HG03103 (cell line): ENCODE measurements around the gene COPS3.

Source experiments
- ATAC-seq: cut with Tn5 transposase; IDR thresholded peaks from one replicate; pipeline ENCODE4 v1.9.1; 2021; ENCODE audit warnings: low read depth; ENCODE audit not compliant: unreplicated experiment

Gene COPS3

DNA sequence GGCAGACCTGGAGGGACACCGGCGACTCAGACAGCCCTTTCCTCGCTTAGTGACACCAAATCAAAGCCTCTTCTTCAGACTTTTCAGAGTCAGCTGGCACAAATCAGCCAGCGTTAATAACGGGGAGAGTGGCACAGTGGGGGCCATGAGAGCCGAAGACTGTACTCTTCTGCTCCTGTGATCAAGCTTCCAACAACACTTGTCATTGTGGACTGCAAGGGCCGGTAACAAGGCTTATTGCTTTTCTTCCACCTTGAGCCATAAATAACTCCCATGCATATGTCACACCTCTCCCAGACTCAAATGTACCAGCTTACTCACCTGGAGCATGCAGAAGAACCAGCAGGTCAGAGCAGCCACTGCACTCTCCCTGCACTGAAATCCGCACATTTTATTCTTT lies 56.9 kb downstream of the COPS3 start:
- no peak for ATAC-seq

DNA sequence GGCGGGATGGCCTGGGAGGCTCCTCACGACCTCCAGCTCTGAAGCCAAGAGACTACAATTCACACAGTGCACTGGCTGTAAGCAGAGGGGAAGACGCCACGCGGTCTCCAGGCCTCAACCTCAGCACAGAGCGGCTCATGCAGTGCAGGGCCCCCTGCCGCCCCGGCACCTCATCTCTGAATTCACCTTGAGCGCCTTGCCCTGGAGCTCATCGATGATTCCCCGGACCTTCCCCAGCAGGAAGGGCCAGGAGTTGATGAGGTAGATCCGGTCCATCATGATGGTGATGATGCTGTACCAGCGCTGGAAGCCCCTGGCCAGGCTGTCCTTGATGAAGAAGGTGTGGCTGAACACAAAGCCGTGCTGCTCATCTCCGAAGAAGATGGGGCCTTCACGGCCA lies 57.3 kb downstream of the COPS3 start:
- no peak for ATAC-seq

DNA sequence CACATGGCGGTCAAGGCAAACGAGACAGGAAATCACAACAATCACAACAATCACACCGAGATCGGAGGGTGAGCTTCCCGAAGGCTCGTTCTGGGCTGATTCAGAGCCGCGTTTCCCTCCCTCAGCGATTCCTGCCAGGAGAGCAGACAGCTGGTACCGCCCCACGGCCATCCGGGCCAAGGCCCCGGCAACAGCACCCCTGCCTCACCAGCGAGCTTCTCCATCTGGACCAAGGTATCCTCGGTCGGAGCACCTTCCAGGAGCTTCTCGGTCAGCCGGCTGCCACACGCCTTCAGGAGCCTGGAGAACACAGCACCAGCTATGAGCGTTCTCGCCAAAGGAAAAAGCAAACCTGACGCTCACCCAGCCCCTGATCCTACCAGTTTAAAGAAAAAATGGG lies 59.7 kb downstream of the COPS3 start:
- ATAC-seq = no peak

DNA sequence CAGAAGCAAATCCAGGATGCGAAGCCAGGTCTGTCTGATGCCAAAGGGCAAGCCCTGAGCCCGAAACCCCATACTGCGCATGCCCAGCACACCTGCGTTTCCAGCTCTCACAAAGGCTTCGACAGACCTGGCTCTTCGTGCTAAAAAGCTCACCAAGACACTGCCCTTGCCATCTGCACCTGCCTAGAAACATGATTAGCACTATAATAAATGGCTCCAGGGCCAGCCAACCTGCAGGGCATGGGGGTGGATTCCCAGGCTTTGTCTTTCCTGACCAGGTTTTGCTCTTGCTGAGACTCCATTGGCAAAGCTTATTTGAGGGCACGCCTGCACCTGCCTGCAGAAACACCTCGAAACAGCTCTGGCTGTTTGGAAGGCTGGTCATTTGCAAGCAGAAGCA lies 60.5 kb downstream of the COPS3 start:
- no peak for ATAC-seq

DNA sequence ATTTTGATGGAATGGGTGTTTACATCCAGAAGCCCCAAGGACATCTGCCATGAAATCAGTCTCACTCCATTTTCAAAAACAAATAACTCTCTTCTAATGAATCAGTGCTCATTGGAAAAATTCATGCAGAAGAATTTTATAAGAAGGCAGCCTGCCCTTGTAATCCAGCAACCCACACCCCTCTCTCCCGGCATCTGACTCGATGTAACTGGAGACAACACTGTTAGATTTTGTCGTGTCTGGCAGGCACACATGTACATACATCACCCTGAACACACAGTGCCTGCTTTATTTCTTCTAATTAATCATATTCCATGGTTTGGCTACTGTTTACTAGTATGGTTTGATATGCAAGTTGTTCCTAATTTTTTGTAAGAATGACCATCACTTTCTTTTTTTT lies 63.1 kb downstream of the COPS3 start:
- ATAC-seq = no peak

DNA sequence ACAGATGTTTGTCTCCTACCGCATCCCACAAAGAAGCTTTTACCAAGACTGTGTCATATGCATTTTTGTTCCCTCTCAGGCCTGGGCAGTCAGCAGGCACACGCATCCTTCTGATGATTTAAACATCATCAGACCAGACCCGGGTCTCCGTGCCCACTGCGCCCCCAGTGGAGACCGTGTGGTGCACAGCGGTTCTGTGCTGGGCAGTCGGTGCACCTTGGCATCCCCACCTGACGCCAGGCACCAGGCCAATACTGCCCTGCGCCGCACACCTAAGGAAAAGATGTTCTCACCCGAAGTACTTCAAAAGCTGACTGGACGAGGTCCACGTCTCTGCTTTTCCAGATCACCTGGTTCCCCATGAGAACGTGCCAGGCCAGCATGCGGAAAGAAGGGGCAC lies 64.3 kb downstream of the COPS3 start:
- ATAC-seq = no peak

DNA sequence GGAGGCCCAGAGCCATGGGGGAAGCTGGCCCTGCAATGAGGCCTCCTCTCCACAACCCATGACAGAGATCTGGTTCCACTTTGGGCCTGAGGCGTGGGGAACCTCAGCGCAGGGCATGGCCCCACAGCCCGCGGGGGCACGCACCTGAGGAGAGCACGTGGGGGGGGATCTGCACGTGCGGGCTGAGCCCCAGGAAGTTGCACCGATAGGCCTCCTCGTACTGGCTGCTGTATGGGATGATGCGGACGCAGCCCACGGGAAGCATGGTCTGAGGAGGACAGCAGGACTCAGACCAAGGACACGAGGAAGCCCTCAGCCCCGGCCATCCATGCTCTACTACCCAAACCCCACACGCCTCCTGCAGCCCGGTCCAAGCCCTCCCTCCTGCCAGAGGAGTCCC lies 64.8 kb downstream of the COPS3 start:
- no peak for ATAC-seq

DNA sequence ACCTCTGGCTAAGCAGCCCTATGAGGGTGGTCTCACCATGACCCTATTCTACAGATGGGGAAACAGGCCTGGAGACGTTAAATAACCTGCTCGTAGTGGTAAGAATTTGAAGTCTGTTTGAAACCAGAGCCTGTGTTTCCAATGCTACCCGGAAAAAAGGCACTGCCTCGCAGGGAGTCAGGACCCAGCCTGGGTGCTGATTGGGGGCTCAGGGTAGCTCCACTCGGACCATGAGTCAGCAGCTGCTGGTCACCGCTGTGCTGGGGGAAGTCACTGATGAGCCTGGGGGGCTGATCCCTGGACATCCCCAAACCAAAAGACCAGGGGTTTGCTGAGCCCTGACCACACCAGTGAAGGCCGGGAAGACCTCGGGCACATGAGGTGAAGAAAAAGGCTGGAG lies 65.5 kb downstream of the COPS3 start:
- no peak for ATAC-seq

DNA sequence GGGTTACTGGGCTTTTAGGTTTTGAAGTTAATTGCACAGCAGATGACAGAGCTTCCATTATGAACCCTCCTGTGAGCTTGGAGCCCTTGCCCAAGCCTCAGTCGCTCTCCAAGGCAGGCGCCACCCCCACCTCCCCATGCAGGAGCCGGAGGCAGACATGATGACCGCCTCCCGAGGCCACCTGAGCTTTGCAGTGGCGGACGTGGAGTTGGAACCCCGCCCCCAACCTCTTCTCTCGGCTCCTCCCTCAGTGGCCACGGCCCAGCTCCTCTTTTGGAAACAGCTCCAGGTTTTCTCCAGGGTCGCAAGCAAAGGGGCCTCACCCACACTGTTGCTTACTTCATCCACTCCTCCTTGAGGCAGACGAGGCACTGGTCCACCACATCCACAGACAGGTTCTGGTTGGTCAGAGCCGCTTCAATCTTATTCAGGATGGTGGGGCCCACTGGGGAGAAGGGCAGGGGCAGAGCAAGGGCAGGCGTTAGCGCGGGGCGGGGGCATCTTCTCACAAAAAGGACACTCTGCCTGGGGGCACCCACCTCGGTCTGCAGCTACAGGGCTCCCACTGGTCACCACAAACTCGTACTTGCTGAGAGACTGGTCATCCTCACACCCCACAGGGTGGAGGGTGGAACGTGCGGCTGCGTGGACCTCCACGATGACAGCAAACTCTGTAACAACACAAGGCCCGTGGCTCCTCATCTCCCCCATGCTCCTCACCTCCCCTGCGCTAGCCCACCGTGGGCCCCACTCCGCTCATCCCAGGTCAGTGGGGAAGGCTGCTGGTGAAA lies 66.2 kb downstream of the COPS3 start:
- ATAC-seq = no peak

DNA sequence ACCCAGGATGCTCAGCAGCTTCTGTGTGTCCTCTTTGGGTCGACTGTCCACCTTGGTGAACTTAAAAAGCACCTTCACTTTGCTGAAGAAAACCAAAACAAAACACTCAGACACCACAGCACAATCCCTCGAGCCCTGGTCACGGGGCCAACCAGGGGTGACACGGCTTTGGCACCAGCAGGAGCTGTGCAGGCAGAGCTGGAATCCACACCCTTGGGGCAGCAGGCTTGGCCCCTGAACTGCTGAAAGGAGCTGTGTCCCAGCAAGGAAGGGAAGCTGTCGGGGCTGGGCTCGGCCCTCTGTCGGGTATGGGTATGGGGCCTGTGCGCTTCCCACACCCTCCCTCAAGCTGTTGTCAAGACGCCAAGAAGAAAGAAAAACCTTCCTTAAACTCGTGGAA lies 67.3 kb downstream of the COPS3 start:
- ATAC-seq = no peak

DNA sequence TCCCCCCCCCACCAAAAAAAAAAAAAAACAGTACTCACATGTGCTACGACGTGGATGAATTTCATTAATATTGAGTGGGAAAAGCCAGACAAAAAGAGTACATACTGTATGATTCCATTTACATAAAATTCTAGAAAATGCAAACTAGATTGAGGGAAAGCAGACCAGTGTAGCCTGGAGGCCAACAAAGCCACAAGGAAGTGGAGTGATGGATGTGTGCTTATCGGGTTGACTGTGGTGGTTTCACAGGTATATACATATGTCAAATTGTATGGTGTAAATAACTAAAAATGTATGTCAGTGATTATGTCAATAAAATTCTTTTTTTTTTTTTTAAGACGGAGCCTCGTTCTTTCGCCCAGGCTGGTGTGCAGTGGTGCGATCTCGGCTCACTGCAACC lies 73.0 kb downstream of the COPS3 start:
- no peak for ATAC-seq

DNA sequence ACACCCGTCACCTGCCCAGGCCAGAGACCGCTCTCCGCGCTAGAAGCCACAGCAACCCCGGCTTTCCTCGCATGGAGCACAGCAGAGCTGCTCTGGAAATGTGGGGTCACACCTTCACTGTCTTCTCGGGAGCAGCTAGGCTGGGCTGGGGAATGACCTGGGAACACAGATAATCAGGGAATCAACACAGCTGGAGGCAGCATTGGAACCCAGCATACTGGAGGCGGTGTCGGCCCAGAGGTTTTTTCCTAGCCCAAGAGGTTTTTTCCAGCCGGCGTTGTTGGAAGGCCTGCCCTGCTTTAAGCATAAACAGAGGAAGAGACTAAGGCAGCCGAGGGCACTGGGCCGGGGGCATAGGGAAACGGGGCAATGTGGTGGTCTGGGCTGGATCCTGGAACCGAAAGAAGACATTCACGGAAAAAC lies 74.1 kb downstream of the COPS3 start:
- no peak for ATAC-seq

DNA sequence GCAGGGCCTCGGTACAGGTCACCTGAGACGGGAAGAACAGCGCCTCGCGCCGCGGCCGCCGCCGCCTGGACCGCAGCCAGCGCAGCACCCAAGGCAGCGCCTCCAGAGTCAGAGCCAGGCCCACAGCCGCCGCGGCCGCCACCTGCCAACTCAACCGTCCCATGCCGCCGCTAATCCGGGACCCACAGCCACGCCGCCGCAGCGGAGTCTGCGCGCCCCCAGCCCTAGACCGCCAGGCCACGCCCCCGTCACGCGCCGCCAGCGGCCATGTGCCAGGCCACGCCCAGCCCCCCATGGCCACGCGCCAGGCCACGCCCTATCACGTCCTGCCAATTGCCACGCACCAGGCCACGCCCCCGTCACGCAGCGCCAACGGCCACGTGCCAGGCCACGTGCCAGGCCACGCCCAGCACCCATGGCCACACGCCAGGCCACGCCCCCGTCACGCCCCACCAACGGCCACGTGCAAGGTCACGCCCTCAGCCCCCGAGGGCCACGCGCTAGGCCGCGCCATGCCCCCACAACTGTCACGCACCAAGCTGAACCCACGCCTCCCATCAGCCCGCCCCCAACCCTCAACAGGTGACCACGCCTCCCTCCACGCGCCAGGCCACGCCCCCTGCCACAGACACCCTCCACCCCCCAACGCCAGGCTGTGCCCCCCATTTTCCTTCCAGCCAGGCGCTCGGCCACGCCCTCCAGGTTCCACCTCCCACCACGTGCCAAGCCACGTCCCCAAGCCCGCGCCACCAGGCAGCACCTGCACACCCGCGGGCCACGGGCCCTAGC lies 74.7 kb downstream of the COPS3 start, which contains the start of gene PLD6:
Gene PLD6 (minus strand): TSS at position 210 of the 789 bp plus-strand sequence. CDS start 47 bp downstream, at position 163.
- no peak for ATAC-seq

DNA sequence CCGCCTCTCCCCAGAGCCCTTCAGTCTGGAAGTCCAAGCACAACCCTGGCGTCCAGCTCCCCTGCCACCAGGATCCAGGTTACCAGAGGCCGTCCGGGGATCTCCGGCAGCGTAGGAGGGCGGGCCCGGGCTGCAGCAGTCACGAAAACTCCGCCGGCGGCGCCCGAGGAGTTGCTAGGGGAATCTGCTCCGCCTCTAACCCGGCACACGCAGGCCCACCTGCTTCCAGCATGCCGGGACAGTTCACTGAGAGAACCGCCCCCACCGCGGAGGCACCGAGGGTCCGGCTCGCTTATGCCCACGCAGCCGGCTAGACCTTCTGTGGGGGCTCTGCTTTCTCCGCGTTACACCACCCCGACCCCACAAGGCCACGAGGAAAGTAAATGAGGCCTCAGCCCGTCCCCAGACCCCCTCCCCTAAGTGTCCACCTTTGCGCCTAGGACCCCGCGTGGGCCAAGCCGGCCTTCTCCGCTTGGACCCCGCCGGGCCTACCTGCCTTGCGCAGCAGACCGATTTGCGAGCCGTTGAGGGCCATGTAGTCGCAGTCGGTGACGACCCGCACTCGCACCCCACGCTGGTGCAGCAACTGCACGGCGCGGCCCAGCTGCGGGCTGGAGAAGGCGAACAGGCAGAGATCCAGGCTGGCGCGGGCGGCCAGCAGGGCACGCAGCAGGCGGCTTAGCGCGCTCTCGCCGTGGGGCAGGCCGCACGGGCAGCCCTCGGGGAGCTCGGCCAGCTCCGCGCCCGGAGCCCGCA lies 75.5 kb downstream of the COPS3 start:
- ATAC-seq = no peak

DNA sequence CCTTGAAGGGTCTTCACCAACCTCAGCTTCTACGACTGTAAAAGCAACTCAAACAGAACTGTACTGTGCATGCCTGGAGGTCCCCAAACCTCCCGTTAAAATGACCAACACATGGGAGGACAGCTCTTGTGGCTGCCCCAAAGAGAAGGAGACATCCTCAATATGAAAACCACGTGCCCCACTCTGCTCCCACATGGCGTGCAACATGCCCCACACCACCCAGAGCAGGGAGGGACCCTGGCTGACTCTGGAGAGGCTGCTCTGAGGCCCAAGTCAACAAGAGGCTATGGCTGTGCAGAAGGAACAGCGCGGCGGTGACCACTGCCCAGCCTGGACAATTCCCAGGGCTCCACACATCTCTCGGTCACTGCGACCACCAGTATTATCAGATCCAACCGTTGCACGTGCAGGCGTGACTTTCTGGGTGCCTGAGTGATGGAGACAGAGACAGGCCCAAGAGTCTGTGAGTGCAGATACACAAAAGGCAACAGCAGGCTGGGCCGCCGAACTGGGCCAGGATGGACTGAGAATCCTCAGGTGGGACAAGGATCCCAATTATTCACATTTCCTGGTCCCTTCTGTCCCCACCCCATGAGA lies 76.3 kb downstream of the COPS3 start:
- no peak for ATAC-seq

DNA sequence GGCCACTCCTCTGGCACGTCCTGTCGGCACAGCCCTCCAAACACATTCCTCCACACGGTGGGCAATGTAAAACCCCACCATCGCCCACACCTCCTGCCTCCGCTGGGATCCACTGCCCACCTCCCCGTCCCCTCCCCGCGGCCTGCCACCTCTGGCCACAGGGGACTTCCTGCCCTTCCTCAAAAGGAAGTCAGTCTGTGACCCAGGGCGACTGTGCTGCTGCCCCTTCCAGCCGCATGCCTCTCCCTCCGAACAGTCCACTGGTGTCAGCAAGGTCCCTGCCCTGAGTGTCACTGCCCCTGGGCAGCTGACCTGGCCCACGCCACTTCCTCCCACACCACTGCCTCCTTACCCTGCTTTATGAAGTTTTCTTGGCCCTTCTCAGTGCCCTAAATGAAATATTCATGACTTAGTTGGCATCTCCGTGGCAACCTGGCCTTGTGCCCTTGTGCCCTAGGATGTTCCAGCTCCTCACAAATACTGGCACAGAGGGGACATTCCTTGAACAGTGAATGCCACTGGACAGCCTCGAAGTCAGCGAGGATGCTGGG lies 76.9 kb downstream of the COPS3 start:
- ATAC-seq = no peak

DNA sequence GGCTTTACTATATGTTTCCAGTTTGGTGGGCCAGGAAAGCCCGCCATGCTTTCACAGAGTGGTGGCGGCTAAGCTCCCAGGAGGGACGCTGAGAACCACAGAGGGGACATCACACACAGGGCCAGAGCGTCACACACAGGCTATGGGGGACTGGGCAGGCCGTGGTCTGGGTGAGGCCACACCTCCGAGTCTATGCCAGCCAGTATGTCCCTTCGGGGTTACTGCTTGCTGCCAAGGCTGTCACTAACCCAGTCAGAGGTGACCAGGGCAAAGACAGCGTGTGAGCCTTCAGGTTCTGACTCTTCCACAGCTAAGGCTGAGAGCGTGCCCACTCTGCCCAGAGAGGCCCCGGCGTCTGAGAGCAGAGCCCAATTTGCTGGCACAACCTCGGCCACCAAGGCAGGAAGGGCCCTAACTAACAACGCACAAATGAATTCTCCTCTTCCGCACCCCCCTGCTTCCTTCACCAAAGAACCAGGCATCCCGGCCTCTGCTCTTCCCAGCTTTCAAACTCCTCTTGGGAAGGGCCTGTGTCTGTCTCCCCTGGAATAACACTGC lies 77.8 kb downstream of the COPS3 start:
- no peak for ATAC-seq

DNA sequence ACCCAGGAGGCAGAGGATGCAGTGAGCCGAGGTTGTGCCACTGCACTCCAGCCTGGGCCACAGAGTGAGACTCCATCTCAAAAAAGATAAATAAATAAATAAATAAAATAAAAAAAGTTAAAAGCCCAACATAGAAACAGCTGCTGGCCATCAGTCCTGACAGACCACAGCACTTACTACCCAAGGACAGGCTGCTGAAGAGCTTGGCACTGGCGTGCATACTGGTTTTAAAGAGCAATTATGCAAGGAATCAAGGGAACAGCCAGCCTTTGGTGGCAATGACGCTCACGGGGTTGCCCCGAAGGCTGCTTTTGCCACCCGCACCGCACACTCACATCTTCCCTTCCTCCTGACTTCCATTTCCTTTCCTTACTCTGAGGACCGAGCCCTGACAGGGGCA lies 79.1 kb downstream of the COPS3 start:
- ATAC-seq = no peak

DNA sequence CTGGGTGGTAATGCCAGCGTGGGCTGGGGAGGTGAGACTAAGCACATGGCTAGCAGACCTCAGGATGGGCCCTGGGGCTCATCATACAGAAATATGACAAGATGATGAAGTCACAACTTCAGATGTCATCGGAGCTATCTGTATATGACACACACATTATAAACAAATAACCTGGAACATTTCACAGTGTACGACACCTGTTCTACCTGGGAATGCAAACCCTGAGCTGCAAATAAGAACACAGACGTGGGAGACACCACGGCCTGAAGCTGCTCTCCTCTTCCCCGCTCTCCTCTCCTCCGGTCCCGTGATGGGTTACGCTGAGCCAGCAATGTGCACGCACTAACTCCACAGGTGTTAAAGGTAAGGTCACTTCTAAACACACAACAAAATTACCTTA lies 79.8 kb downstream of the COPS3 start:
- ATAC-seq = no peak

DNA sequence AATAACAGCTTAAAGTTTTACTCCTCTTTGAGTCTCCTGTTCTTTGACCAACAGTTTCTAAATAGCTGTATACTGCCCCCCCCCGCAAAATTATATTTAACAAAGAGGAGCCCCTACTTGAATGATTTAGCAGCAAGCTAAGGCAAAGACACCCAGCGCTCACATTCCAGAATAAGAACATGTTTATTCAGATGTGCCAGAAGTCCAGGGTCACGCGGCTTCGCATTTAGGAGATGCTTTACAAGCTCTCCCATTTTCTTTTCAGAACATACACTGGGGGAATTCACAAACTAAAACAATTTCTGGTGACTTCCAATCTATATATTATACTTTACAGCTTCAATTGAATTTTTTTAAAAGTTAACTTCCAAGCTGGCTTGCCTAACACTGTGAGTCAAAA lies 80.2 kb downstream of the COPS3 start:
- ATAC-seq = no peak
